Esophagus squamous epithelium (tissue), 5 donors: ENCODE results near the gene A3GALT2. TPM values are rescaled to one million over a fixed set of nuclear protein-coding genes. Genes with fewer than 3 reads are reported as not detected.
A peak's percentile ranks its signal among the peaks of the same experiment; 100 is the strongest.

ENCODE experiments used
- DNase-seq: peaks from one replicate; lab custom pipeline; 2025; lab: John Stamatoyannopoulos, UW
- H3K27ac ChIP-seq, 4 donors: fragments of 200-600 bp; sonication (generic); one replicate each; pipeline ENCODE4 v1.5.1; 2016 to 2019; ENCODE audit warnings: mild to moderate bottlenecking in 1 of 4
- H3K27me3 ChIP-seq, 4 donors: fragments of 200-600 bp; sonication (generic); 1 replicate in 3 of 4; 2 replicates in 1 of 4; pipeline versions ENCODE4 v1.5.1 to v1.6.0; 2017 to 2021; ENCODE audit warnings: antibody characterized with exemption in 1 of 4
- H3K36me3 ChIP-seq, 3 donors: fragments of 200-600 bp; sonication (generic); one replicate each; pipeline ENCODE4 v1.5.1; 2016 to 2019
- H3K4me1 ChIP-seq, 3 donors: fragments of 200-600 bp; sonication (generic); one replicate each; pipeline ENCODE4 v1.5.1; 2017 to 2019
- H3K4me3 ChIP-seq, 4 donors: fragments of 200-600 bp; sonication (generic); 1 replicate in 3 of 4; 2 replicates in 1 of 4; pipeline ENCODE4 v1.5.1; 2016 to 2019; ENCODE audit warnings: mild to moderate bottlenecking in 2 of 4, moderate library complexity in 1 of 4
- H3K9me3 ChIP-seq, 3 donors: fragments of 200-600 bp; sonication (generic); one replicate each; pipeline ENCODE4 v1.5.1; 2016 to 2019
- CTCF ChIP-seq, 6 experiments: fragments of 450-650 bp in 4 of 6; fragments of 200-600 bp in 2 of 6; sonication (generic) in 2 of 6; IDR thresholded peaks; one replicate each; pipeline ENCODE4 v1.5.1; 2016 to 2019; ENCODE audit warnings: antibody characterized with exemption in 6 of 6, mild to moderate bottlenecking in 4 of 6, moderate library complexity in 4 of 6
- POLR2A ChIP-seq, 4 donors: fragments of 450-650 bp; IDR thresholded peaks; one replicate each; pipeline ENCODE4 v1.6.1; 2017; ENCODE audit warnings: antibody characterized with exemption in 4 of 4, mild to moderate bottlenecking in 4 of 4, moderate library complexity in 3 of 4
- WGBS, 2 donors: methylation state at CpG; one replicate each; pipeline ENCODE4 v1.1.5; 2018; 5-methylcytosine and 5-hydroxymethylcytosine counted together
- intact Hi-C: fragments of 100-400 bp; cut with DNase I; formaldehyde crosslinking; loops from one replicate; pipeline ENCODE4 v1.15.0; 2022
- total RNA-seq, 4 donors: library from RNA; depleted of rRNA; stranded (reverse); fragments of >200 nt; gene quantifications; one replicate each; pipeline ENCODE4 v1.1.0, GENCODE V29; 2016
- donor health status: DM: yes; HTN: yes; CAD: no.

A3GALT2 gene
- total RNA-seq, 4 donors from 2014 or later = not detected

DNA sequence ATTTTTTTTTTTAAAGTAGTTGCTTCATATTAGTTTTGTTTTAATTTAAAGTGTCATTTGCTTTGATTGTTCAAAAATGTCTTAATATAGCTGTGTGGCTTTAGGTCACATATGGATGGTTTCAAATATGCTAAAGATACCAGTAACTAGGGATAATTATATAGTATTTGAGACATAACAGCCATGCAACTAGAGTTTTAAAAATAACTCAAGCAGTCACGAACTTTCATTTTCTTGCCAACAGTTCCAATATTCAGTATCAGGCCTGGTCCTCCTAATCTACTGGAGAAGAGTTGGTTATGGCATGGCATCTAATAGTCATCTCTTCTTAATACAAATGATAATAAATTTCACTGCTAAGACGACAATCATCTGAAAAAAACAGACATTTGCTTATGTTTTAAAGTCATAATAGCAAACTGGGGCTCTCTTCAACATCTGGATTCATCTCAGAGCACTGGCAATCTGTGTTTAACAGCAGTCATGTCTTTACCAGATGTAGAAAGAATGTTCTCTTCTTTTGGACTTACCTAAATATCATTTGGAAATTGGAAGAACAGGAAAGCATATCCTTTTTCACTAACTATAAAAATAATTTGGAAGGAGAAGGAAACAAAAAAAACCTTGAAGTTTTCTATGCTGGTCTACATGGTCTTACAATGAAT is 24.1 kb upstream of the A3GALT2 start:
- Histone ChIP-seq H3K27ac (peak overlapping the region; percentile 89 to 99 (median 96)), H3K9me3 (no peaks in the 10 kb centered on the region), H3K27me3 (no peaks in the 10 kb centered on the region), H3K4me3 (no peak overlapping the region), H3K4me1 (peaks cover 60 to 90% (median 72%) of the 10 kb centered on the region in 3 donors), H3K36me3 (peaks cover 0 to 31% (median 0%) of the 10 kb centered on the region in 3 donors)
- intact Hi-C loops = no loop called here
- TF ChIP-seq POLR2A (IDR thresholded peaks at IDR 0.05) (no peak), CTCF (IDR thresholded peaks at IDR 0.05) (no peak)
- 31 to 50% methylated on average over 2 of the region's 2 CpGs for WGBS, 2 donors
- DNase-seq = no peak

GRCh38 chr1:33343539-33343938 is 22.6 kb upstream of the A3GALT2 start:
- no peaks in the 10 kb centered on the region for H3K27me3 ChIP-seq
- peaks cover 0 to 31% (median 0%) of the 10 kb centered on the region in 3 donors for H3K36me3 ChIP-seq
- H3K4me3 ChIP-seq = peak overlapping the region in 1 of 4 donors; percentile 30
- peak overlapping the region; percentile 25 to 99 (median 77) for H3K27ac ChIP-seq
- no peak for DNase-seq
- peaks cover 75 to 100% (median 86%) of the 10 kb centered on the region in 3 donors for H3K4me1 ChIP-seq
- no peaks in the 10 kb centered on the region for H3K9me3 ChIP-seq
- TF ChIP-seq CTCF (IDR thresholded peaks at IDR 0.05) (no peak), POLR2A (IDR thresholded peaks at IDR 0.05) (no peak)
- WGBS, 2 donors = 30 to 55% methylated on average over 1 to 5 of the region's 5 CpGs
- intact Hi-C loops = no loop called here

DNA sequence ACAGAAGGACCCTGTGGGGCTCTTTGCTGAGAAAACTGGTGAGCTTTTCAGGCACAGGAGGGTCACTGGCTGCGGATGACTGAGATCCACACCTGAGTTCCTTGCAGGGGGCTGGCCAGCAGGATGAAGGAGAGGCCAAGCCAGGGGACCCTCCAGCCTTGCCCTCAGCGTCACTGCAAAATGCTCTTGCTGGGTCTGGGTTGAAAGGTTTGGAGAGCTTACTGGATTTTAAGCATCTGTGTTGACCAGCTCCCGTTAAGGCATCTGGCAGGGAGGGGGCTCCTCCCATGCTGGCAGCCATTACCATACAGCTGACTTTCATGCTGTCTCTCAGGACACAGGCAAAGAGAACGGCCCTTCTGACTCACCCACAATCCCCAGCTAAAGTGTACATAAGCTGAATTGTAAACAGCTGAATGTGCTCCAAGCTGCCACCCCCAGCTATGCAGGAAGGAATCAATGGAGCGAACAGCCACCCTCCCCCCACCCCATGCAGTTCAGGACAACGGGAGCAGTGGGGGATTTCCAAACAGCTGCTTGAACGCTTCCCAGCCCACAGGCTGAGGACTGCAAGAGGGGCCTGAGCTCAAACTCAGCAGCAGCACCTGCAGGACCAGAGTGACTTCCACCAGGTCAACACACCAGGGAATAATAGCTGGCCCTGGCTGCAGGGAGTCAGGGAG is 21.3 kb upstream of the A3GALT2 start:
- no peak for TF ChIP-seq CTCF (IDR thresholded peaks at IDR 0.05)
- peak in 1 of 4 donors; percentile 0 for TF ChIP-seq POLR2A (IDR thresholded peaks at IDR 0.05)
- Histone ChIP-seq H3K27me3 (no peaks in the 10 kb centered on the region), H3K36me3 (peaks cover 0 to 31% (median 0%) of the 10 kb centered on the region in 3 donors), H3K4me1 (peaks cover 79 to 100% (median 80%) of the 10 kb centered on the region in 3 donors), H3K27ac (peak overlapping the region; percentile 78 to 99 (median 92)), H3K9me3 (no peaks in the 10 kb centered on the region), H3K4me3 (peak overlapping the region in 2 of 4 donors; percentile 29 to 56)
- DNase-seq = no peak
- 19 to 20% methylated on average over 4 to 7 of the region's 7 CpGs for WGBS, 2 donors
- intact Hi-C loops = no loop called here

GRCh38 chr1:33341190-33341589 is 20.3 kb upstream of the A3GALT2 start:
- no peaks in the 10 kb centered on the region for H3K9me3 ChIP-seq
- peak overlapping the region; percentile 78 to 99 (median 92) for H3K27ac ChIP-seq
- H3K4me1 ChIP-seq = peaks cover 82 to 100% (median 88%) of the 10 kb centered on the region in 3 donors
- H3K27me3 ChIP-seq = no peaks in the 10 kb centered on the region
- intact Hi-C loops = no loop called here
- H3K4me3 ChIP-seq = peak overlapping the region in 1 of 4 donors; percentile 56
- DNase-seq = no peak
- 67 to 77% methylated on average over 6 of the region's 6 CpGs for WGBS, 2 donors
- TF ChIP-seq POLR2A (IDR thresholded peaks at IDR 0.05) = no peak
- no peak for TF ChIP-seq CTCF (IDR thresholded peaks at IDR 0.05)
- peaks cover 0 to 31% (median 0%) of the 10 kb centered on the region in 3 donors for H3K36me3 ChIP-seq

GRCh38 chr1:33339413-33339812 is 18.5 kb upstream of the A3GALT2 start:
- TF ChIP-seq CTCF (IDR thresholded peaks at IDR 0.05) (no peak), POLR2A (IDR thresholded peaks at IDR 0.05) (no peak)
- H3K36me3 ChIP-seq = peaks cover 0 to 36% (median 0%) of the 10 kb centered on the region in 3 donors
- peaks cover 80 to 100% (median 98%) of the 10 kb centered on the region in 3 donors for H3K4me1 ChIP-seq
- WGBS, 2 donors = 38 to 60% methylated on average over 2 of the region's 2 CpGs
- no peaks in the 10 kb centered on the region for H3K9me3 ChIP-seq
- no peak for DNase-seq
- H3K27me3 ChIP-seq = no peaks in the 10 kb centered on the region
- peak overlapping the region; percentile 78 to 99 (median 92) for H3K27ac ChIP-seq
- intact Hi-C loops = no loop called here
- H3K4me3 ChIP-seq = peak overlapping the region in 2 of 4 donors; percentile 17 to 54
